ENCODE results near the gene TMEM271.

DNA sequence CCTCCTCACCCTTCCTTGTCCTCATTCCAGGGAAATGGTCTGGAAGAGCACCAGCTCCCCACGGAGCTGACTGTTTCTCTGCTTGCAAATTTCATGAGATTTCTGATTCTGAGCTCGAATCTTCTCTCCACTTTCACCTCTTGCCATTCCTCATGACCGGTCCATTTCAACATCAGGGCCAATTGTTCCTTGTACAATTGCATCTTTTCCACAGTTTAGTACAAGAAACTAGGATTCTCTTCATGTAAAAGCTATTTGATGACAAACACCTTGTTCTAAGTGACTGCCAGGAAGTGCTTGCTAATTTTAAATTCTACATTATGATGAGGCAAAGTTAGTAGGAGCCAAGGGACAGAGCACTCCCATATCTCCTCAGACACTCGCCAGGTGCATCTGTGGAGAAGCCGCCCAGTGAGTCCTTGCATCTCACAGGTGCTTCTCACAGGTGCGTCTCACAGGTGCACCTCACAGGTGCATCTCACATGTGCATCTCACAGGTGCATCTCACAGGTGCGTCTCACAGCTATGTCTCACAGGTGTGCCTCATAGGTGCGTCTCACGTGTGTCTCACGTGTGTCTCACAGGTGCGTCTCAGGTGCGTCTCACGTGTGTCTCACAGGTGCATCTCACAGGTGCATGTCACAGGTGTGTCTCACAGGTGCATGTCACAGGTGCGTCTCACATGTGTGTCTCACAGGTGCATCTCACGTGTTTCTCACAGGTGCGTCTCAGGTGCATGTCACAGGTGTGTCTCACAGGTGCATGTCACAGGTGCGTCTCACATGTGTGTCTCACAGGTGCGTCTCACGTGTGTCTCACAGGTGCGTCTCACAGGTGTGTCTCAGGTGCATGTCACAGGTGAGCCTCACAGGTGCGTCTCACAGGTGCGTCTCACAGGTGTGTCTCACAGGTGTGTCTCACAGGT, 46.2 kb upstream of the TMEM271 start:
- TF ChIP-seq, protein P1, sequence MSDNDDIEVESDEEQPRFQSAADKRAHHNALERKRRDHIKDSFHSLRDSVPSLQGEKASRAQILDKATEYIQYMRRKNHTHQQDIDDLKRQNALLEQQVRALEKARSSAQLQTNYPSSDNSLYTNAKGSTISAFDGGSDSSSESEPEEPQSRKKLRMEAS (IDR thresholded peaks at IDR 0.05; ENCODE audit: low read depth, low read length) = no peak
- TF ChIP-seq, protein P2, sequence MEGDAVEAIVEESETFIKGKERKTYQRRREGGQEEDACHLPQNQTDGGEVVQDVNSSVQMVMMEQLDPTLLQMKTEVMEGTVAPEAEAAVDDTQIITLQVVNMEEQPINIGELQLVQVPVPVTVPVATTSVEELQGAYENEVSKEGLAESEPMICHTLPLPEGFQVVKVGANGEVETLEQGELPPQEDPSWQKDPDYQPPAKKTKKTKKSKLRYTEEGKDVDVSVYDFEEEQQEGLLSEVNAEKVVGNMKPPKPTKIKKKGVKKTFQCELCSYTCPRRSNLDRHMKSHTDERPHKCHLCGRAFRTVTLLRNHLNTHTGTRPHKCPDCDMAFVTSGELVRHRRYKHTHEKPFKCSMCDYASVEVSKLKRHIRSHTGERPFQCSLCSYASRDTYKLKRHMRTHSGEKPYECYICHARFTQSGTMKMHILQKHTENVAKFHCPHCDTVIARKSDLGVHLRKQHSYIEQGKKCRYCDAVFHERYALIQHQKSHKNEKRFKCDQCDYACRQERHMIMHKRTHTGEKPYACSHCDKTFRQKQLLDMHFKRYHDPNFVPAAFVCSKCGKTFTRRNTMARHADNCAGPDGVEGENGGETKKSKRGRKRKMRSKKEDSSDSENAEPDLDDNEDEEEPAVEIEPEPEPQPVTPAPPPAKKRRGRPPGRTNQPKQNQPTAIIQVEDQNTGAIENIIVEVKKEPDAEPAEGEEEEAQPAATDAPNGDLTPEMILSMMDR (IDR thresholded peaks at IDR 0.05; ENCODE audit: low read depth, low read length) = no peak

Measured in NB4 (cell line).